GM18502 (cell line): ENCODE results near the gene PTPN21.

Experiments used
- ATAC-seq: cut with Tn5 transposase; IDR thresholded peaks from one replicate; pipeline ENCODE4 v1.9.1; 2021; ENCODE audit warnings: mild to moderate bottlenecking; ENCODE audit not compliant: unreplicated experiment, poor library complexity

The PTPN21 gene

DNA sequence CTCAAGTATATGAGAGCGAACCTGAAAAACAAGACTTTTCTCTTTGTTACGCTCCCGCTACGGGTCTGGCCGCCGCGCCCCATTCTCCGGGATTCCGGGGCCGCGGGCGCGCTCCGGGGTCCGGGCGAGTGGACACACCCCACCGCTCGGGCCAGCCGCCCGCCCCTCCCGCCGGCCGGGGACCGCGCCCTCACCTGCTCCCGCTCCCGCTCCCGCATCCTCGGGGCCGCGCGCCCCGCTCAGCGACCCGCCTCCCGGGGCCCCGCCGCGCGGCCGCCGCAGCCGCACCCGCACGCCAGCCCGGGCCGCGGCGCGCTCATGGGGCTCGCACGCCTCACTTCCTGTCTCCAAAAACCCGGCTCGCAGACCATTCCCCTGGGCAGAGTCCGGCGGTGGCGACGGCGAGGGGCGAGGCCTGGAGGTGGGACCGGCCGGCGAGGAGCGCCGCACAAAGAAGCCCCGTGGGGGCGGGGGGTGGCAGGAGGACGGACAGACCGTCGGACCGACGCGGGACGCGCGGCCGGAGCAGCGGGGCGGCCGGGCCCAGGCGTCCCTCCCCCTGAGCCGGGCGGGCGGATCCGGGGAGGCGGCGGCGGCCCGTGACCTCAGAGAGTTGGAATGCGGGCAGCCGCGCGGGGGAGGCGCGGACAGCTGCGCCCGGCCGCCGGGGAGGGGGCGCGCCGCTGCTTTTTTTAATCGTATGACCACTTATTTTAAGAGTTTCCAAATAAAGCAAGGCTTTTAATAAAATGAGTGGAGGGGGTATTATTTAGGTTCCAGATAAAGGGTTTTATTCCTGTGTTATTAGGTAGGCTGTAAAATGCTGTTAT is at the start of gene PTPN21:
Gene PTPN21, minus strand, starts transcription at position 551 of the 830 bp plus-strand sequence. CDS start 4,590 bp downstream, outside the sequence.
- ATAC-seq, result peak; percentile 41

DNA sequence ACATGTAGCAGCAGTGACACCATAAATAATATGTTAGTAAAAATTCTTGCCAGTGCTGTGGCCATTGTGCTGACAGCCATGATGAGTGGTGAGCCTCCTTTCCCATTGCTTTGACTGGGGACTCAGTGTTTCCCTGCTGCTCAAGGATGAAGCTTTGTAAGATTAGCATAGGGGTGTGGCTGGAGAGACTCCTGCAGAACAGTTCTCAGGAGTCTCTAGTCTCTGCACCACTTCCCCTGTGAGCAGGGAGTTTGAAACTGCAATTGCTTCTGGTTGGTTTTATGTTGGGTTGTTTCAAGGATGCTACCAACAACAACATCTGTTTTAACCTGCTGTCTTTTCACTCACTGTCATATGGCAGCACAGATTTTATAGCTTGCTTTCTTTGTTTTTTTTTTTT is 49.4 kb upstream of the PTPN21 start:
- no peak for ATAC-seq

DNA sequence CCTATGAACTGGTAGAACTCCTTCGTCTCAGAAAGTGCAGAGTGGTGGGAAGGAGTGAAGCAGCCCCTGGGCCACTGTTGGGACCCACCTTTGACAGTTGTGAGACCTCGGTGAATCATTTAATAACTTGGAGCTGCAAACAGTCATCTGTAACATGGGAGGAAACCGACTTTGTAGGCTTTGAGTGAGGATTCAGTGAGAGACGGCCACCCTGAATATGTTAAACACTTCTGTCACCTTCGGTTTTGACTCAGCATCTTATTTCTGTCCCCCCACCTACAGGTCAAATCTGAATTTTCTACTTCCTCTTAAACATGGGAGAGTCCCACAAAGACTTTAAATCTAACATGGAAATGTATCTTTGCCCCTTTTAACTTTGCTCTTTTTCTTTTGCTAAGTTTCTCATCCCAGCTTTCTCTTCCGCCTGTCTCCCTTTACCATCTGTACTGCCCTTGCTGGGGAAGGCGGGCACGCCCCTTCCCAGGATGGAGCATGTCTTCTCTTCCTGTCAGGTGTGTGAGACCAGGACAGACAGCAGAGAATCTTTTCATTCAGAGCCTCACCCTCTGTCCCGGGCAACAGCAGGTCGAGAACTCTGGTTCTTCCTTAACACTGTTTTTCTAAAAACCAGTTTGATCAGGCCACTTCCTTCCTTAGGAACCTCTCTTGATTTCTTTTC is 45.1 kb upstream of the PTPN21 start:
- peak; percentile 96 for ATAC-seq

DNA sequence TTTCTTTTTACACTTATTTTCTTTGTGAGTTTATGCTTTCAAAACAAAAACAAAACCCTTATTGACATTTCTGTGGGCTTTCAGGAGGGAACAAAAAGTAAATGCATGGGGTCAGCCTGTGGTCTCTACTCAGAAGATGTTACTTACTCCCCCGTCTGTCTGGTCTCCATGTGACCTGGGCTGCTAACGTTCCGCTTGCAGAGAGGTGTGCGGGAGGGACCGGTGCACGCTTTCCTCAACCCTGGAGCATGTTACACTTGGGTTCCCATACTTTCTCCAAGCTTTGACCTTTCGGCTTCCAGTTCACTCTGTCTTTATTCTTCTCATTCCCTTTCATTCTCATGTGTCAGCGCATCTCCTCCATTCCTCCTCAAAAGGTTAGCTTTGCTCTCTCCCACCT is 44.5 kb upstream of the PTPN21 start:
- peak; percentile 42 for ATAC-seq

DNA sequence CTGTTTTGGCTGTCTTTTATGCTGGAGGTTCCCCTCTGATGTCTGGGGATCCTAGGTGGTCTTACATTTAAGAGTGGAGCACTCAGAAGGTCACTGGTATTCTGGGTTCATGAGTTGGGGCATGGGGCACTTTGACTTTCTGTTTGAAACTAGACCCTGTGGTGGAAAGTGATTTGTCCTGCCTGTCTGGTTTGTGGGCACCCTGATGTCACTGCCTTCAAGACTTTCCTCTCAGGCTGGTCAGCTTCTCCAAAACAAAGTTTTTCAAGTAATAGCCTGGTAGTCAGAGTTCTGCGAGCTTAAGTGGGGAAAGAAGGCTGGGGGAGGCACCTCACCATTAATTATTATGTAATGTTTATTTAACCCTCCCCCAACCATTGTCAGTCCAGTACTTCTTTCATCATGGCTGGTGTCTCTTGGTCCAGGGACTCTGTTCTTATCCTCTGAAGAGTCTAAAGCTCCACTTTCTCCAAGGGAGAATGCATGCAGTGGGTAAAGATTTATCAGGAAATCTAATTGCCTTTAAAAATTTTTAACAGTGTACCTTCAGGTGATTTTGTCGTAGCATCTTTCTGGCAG is 43.4 kb upstream of the PTPN21 start:
- no peak for ATAC-seq

DNA sequence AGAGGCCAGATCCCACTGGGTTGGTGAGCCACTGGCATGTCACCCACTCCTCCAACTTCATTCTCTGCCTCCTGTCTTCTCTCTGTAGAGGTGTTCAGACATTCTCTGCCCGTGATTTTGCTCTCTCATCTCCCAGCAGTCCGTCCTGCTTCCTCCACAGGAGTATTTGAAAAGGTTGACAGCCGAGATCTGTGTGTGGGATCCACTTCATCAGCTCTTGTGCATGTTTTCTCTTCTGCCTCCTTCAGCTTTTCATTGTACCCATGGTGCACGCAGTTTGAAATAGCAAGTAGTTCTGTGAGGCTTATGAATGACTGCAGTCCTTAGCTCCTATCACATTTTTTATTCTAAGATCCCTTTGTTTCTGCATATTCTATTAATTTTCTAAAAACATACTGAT is 42.8 kb upstream of the PTPN21 start:
- ATAC-seq, result no peak

DNA sequence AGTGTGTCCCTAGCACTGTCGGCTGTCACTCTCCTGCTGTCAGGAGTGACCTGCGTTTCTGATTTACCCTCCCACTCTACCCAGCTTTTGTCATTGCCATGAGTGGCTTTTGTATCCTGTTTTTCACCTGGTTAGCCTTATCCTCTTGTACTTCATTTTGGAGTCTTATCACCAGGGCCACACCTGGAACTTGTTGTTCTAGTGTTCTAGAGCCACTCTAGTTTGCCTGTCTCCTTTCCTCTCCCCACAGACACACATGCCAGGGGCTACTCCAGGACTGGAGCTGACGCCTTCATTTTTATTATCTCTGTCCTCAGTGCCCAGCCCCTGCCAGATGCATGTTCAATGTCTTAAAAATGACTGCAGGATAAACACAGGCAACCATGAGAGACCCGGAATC is 42.2 kb upstream of the PTPN21 start:
- no peak for ATAC-seq

DNA sequence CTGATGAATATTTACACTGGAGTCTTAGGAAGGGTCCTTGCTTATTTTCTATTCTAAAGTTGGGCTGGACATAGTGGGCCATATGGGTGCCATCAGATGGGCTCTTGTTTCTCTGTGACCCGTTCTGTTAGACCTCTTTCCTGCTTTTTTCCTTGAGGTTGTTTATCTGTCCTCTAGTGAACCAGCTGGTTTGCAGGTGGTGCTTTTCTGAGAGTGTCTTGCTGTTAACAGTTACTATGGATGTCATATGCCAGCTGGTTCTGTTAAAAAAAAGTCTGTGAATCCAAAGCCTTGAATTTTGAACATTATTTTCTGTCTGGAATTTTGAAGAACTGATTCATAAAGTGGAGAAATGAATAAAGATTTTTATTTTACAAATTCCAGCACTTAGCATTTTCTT is 37.2 kb upstream of the PTPN21 start:
- no peak for ATAC-seq

DNA sequence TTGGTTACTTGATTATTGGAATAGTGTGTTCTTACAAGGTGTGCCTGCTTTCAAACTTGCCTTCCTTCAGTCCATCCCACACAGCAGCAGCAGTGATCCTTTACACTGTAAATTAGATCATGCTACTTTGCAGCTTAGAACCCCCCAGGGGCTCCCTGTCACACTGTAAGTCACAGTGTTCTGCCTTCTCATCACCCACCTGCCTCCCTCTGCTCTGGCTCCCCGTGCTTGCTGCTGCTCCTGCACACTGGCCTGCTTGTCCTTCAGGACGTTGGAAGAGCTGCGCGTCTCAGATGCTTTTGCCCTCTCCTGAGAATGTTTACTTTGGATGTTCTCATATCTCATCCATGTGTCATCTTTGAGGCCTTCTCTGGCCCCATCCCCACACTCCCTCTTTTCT is 35.4 kb upstream of the PTPN21 start:
- no peak for ATAC-seq

DNA sequence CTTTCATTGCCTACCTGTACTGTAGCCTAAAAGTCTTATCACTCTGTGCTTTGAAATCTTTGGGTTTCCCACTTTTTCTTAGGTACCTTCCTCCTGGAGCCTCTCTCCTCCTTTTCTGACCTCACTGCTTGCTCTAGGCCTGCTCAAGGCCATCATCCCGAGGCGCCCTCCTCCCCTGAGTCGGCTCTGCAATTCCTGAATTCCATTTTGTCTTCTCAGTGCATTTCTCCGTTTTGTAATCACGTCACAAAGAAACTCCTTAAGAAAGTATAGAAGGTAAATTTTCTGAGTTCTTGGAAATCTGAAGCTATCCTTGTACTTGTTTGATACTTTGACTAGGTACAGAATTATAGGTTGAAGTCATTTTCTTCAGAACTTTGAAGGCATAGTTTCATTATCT is 33.3 kb upstream of the PTPN21 start:
- ATAC-seq, result no peak

DNA sequence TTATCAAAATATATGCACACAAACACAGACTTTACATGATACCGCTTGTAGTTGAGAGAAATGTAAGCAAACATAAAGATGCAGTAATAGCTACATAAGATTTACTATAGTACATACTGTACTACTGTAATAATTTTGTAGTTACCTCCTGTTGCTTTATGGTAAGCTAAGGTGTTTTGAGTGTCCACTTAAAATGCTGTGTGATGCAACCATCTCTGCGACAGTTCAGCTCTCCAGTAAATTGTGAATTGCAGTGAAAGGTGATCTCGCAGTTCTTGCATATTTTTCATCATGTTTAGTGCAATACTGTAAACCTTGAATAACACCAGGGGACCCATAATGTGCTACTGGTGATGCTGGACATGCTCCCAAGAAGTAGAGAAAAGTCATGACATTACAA is 29.6 kb upstream of the PTPN21 start:
- no peak for ATAC-seq

DNA sequence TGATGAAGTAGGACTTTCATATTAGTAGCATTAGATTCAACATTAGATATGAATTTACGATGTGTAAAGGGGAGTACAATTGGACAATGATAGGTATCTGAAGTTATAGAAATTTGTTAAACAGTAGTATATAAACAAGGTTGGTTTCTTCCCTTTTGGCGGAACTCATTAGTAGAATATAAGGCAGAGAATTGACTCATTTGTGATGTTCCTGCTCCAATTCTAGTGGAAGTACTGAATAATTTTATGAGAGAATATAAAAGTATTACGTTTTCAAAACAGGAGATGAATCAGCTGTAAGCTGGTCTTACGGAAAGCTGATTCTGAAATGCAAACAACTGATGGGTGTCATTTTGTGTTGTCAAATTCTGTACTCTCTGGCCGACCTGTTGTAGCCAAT is 21.4 kb upstream of the PTPN21 start:
- ATAC-seq, result no peak

DNA sequence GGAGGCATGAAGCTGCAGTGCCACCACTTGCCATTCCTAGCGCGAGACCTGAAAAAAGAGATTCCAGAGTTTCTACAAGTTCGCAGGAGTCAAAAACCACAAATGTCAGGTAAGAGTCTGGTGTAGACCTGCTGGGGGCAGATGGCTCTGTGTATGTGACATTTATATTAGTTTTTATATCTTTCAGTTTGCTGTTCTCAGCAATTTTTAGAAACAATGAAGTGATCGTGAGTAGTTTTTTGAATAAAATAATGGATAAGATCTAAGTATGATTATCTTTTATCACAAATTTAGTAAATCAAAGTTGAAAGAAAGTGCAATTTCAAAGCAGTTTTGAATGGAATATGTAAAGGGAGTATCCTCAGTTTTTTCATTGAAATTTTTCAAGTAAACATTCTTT is 17.3 kb upstream of the PTPN21 start:
- ATAC-seq, result no peak

DNA sequence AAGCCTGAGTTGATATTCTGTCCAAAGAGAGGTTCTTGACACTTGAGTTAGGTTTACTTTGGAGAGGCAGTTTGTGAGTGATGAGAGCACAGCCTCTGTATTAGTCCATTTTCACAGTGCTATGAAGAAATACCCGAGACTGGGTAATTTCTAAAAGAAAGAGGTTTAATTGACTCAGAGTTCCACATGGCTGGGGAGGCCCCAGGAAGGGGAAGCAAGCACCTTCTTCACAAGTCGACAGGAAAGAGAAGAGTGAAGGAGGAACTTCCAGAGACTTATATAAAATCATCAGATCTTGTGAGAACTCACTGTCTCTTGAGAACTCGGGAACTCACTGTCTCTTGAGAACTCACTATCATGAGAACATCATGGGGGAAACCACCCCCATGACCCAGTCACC is 13.4 kb upstream of the PTPN21 start:
- ATAC-seq, result no peak

DNA sequence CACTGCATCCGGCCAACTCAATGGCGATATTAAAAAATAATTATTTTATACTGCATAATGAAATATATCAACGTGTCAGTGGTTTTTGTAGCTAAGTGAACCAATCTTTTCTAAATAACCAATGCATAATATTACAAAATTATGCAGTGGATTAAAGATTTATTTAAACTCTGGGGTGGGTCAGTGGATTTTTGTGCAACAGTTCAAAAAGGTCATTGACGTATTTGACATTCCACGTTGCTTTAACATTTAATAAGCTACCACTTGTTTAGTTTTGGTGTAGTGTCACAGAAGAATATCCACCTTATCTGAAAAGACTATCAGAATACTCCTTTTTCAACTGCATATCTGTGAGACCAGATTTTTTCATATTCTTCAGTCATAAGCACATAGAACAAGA is 10.6 kb upstream of the PTPN21 start:
- ATAC-seq, result no peak

DNA sequence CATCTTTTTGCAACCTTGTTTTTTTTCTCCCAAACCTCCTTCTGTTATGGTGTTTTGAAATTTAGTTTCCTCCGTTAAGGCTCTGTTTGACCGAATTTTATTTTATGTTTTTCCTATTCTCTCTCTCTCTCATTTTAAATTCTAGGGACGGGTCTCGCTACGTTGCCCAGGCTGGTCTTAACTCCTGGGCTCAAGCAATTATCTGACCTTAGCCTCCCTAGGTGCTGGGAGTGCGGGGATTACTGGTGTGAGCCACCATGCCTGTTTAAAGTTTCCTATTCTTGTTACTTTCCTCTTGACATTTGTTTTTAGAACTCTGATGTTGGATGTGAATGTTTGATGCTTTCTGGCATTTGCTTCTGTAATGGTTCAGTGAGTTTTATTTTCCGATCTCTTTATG is 9.0 kb upstream of the PTPN21 start:
- ATAC-seq, result no peak

DNA sequence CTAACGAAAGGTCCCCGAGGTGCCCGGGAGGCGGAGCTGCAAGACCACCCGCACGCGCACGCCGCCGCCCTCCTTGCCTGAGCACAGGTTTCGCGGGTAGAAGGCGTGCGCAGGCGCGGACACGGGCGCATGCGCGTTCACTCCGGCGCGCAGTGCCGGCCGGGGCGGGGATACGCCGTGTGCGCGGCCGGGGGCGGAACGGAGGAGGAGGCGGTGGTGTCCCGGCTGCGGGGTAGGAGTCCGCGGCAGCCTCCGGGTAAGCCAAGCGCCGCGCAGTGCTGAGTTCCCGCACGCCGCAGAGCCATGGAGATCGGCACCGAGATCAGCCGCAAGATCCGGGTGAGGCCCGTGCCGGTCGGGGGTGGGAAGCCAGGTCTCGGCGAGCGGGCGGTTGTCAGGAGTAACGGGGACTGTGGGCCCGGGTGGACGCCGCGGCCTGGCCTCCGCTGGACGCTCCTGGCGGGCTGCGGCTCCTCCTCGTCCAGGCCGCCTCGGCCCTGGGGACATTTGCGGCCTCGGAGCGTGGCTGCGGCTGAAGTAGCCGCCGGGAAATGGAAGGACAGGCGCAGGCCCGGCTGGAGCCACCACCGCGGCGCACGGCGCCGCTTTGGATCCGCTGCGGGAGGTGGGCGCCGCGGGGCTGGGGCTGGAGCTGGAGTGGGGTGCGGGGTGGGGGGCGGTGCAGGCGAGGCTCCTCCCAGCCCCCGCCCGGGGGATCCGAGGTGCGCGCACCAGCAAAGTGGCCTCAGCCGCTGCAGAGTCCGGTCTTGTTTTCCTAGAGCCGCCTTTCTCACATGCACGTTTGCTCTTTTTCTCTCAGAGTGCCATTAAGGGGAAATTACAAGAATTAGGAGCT is 8.3 kb upstream of the PTPN21 start, which contains the start of gene ZC3H14:
Gene ZC3H14, plus strand, starts transcription at position 207 of the 856 bp plus-strand sequence. Its CDS starts 97 bp downstream, at position 304.
- ATAC-seq, result peak; percentile 96

DNA sequence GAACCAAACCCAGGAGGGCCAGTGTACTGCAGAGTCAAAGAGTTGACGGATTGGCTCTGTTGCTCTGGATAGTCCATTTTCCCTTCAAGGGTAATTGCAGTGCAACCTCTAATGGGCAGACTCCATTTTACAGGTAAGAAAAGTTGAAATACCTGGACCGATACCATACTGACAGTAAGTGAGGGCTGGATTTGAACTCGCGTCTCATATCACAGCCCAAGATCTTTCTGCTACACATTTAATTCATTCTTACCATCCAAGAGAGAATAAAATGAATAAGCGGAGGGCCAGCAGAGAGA is 7.7 kb upstream of the PTPN21 start:
- peak; percentile 8 for ATAC-seq

DNA sequence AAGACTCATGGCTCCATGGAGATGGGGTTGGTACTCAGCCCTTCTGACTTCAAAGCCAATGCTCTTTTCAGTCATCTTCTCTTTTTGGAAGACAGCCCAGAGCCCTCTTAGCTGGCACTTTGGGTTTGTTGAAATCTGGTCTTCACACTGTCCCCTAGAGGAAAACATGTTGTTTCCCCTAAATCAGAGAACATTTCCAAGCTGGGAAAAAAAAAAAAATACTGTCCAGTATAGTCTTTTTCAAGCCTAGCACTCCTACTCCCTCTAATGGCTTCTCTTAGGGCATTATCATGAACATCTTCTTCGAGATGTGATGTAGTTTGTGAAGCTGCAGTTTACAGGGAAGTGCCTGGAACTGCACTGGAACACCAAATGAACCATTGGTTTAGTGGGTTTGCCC is 5.0 kb upstream of the PTPN21 start:
- ATAC-seq, result no peak

DNA sequence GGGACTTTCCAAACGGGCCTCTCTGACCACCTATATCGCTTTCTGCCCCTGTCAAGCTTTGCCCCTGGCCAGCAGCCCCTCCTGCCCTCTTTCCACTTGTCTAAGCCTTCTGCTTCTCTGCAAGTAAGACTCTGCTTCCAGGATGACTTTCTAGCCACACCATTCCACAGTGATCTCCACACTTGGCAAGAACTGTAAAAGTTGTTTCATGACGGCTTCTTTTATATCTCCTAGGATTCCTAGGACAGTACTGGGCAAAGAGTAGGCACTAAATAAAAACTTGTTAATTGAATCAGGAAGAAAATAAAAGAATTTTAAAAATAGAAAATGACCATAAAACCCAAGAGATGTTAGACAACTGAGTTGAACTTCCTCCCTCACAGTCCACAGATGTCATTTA is 1.8 kb upstream of the PTPN21 start:
- ATAC-seq, result no peak
